SK-MEL-5 (cell line): ENCODE measurements around the gene ENOX1. TPM values are rescaled to one million over a fixed set of nuclear protein-coding genes. Genes with fewer than 3 reads are reported as not detected.
"Not testable (repeated sequence)": the region's sequence is repeated elsewhere in the genome, so short reads cannot be mapped to it uniquely, and the experiment has no call there.

Experiments used
- DNase-seq: peaks from one replicate; pipeline ENCODE4 v3.0.0-alpha.2; 2016; ENCODE audit warnings: low read depth, low spot score
- in situ Hi-C: cut with HindIII; loops from 2 replicates; pipeline ENCODE4 v1.10.0; 2016; ENCODE audit warnings: low sequenced_read_pairs, high pct_unique_total_duplicates, low pct_unique_long_range_greater_than_20kb
- total RNA-seq: library from RNA; depleted of rRNA; stranded (reverse); fragments of >200 nt; shearing (Covaris generic); gene quantifications from 2 replicates; pipeline ENCODE4 v1.2.3, GENCODE V29; 2014

The ENOX1 gene
- total RNA-seq, 1 experiment from 2014 or later = 14.2 TPM

DNA sequence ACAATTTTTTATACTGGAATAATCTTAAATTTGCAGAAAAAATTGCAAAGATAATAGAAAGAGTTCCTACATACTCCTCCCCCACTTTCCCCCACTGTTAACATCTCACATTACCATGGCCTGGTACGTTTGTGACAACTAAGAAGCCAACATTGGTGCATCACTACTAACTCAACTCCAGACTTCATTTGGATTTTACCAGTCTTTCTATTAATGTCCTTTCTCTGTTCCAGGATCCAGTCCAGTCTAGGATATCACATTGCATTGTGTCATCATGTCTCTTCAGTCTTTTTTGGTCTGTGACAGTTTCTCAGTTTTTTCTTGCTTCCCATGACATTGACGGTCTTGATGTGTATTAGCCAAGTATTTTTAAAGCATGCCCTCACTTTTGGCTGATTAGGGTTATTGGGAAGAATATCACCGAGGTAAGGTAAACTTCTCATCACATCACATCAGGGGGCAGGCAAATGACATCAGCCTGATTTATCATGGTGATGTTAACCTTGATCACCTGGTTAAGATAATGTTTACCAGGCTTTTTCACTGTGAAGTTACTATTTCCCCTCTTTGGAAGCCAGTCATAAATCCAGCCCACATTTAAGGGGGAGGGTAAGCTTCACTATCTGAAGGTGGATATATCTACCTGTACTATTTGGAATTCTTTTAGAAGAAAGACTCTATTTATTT lies 322.1 kb downstream of the ENOX1 start:
- in situ Hi-C loops = no loop called here
- no peak for DNase-seq

DNA sequence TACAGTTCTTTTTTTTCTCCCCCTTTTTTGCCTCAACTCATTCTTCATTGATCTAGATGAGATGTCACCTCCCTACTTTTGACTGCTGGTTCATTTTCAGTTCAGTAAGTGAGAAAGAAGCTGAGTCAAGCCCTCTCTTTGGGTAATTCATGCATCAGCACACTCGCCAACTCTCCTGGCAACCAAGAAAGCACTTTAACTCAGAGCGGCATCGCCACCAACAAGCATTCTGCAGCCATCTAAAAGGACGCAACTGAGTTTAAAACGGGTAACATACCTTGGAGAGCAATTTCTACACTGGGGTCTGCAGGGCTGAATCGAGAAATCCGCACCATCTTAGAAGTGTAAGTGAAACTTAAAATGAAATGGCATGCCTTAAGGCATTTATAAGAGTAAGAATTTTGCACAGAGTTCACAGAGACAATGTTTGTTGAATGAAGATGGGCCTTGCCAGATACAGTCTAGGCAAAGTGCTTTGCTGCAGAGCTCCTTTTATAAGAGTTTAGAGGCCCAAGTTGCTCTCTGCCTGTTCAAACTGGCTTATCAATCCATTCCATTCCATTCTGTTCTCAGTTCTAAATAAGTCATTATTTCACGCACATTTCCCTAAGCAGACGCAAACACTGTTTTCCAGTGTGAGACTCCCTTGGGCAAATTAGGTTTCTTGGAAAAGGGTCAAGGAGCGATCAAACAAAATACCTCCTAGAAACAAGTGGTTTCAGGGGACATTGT lies 338.0 kb downstream of the ENOX1 start:
- in situ Hi-C loops = no loop called here
- no peak for DNase-seq

- DNase-seq = no peak
- in situ Hi-C loops = no loop called here
Measured at GRCh38 chr13:43446126-43446525, 340.6 kb downstream of the ENOX1 start.

GRCh38 chr13:43445668-43446067 lies 341.1 kb downstream of the ENOX1 start:
- no peak for DNase-seq
- in situ Hi-C loops = no loop called here

DNA sequence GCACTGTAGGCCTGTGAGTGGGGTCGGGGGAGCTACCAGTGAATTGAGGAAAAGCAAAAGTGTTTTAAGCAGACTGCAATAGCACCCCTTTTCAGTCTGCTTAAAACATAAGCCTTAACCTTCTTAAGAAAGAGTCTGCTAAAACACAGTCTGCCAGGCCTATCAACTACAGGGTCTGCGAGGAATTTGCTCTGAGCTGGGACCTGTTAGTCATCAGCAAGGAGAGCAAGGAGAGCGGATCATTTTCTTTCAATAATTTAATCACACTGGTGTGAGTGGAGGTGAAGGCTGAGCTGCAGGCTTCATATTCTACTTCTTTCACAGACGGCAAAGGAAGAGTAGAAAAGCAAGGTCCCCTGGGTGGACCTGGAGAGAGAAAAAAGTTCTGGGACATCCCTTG lies 342.7 kb downstream of the ENOX1 start:
- no peak for DNase-seq
- in situ Hi-C loops = no loop called here

DNA sequence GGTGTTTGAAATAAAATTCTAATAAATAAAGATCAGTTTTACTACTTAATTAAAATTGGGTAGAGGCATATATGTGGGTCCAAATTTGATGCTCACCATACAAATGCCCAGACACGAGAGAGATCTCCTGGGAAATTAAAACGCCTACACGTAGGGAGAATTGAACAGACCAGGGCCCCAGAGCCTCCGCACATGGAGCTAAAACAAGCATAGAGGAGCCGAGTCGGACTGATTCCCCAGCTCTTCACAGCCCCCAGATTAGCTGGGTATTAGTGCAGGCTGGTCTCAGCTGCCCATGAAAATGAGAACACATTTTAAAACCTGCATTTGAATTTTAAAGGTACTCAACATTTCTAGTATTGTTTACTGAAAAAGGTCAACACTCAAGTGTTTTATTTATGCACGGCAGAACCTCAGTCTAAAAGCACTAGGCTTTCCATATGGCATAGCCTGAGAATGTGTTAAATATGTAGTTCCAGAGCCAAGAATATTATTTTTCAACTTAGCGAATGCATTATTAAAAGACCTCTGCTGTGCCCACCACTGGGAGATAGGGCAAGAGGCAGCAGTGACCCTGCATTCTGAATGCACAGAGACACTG lies 344.8 kb downstream of the ENOX1 start:
- no peak for DNase-seq
- in situ Hi-C loops = no loop called here

GRCh38 chr13:43441464-43441863 lies 345.3 kb downstream of the ENOX1 start:
- in situ Hi-C loops = no loop called here
- DNase-seq = no peak

DNA sequence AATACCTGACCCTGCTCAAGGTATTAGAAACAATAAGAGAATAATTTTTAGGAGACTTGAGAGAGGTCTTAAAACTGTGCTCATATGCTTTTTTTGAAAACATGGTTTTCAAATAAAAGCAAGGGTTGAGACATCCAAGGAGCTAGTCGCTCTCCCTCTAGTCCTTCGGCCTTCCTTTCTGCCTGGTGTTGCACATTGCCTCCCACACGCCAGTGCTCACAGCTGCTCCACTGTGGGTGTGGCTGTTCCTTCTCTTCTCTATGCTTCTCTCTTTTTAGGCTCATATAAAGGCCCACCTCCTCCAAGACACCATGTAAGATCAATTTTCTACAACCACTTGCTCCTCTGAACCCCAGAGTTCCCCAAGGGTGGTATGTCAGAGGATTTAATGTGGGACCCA lies 352.6 kb downstream of the ENOX1 start:
- in situ Hi-C loops = no loop called here
- DNase-seq = no peak

- in situ Hi-C loops = no loop called here
- no peak for DNase-seq
Measured at GRCh38 chr13:43433691-43434141, 353.1 kb downstream of the ENOX1 start.

DNA sequence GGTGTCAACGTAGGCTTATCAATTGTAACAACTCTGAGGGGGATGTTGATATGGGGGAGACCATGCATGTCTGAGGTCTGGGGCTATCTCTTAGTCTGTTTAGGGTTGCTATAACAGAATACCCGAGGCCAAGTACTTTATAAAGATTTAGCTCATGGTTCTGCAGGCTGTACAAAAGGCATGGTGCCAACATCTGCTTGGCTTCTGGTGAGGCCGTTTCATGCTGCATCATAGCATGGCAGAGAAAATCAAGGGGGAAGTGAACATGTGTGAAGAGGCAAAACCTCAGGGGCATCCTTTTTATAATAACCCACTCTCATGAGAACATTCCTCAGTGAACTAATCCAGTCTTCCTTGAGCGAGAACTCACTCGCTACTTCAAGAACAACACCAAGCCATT lies 353.8 kb downstream of the ENOX1 start:
- DNase-seq = no peak
- in situ Hi-C loops = no loop called here

- in situ Hi-C loops = no loop called here
- DNase-seq = no peak
Measured at GRCh38 chr13:43431841-43432240, 354.9 kb downstream of the ENOX1 start.

- DNase-seq = no peak
- in situ Hi-C loops = no loop called here
Measured at GRCh38 chr13:43431290-43431716, 355.5 kb downstream of the ENOX1 start.

- in situ Hi-C loops = no loop called here
- DNase-seq = no peak
Measured at GRCh38 chr13:43428545-43429296, 358.1 kb downstream of the ENOX1 start.

DNA sequence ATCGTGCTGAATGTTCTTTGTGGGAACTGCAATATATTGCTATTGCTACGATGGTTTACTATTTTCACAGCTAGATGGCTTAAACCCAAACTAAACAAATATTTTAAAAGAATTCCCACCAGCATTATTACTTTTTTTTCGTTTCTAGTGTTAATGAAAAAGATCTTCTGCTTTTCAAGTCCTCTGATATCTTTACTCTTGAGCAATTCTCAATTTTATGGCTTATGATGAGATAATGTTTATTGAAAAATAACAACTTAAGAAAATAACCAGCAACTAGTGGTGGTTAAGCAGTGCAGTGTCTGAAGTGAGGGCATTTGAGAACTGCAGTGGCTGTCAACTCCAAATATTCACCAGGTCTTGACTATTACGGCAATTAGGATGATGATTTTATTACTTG lies 360.4 kb downstream of the ENOX1 start:
- in situ Hi-C loops = no loop called here
- DNase-seq = no peak

- in situ Hi-C loops = no loop called here
- no peak for DNase-seq
Measured at GRCh38 chr13:43425234-43425633, 361.5 kb downstream of the ENOX1 start.

- no peak for DNase-seq
- in situ Hi-C loops = no loop called here
Measured at GRCh38 chr13:43424412-43424811, 362.4 kb downstream of the ENOX1 start.

GRCh38 chr13:43422116-43422515 lies 364.7 kb downstream of the ENOX1 start:
- in situ Hi-C loops = no loop called here
- DNase-seq = no peak

DNA sequence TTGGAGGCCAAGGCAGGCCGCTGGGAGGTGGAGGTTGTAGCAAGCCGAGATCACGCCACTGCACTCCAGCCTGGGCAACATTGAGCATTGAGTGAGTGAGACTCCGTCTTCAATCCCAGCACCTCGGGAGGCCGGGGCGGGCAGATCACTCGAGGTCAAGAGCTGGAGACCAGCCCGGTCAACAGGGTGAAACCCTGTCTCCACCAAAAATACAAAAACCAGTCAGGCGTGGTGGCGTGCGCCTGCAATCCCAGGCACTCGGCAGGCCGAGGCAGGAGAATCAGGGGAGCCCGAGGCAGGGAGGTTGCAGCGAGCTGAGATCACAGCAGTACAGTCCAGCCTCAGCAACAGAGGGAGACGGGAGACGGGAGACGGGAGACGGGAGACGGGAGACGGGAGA lies 369.9 kb downstream of the ENOX1 start:
- in situ Hi-C loops, DNase-seq: not testable (repeated sequence)
